GF-D8 (cell line): ENCODE data around the gene MPZL3.
"Not testable (repeated sequence)": the region's sequence is repeated elsewhere in the genome, so short reads cannot be mapped to it uniquely, and the experiment has no call there.

Experiments used
- DNase-seq: peaks from one replicate; lab custom pipeline; 2025; lab: John Stamatoyannopoulos, UW

Gene MPZL3

GRCh38 chr11:118184784-118185579 is 67.2 kb downstream of the MPZL3 start:
- no peak for DNase-seq

GRCh38 chr11:118183691-118184090 is 68.5 kb downstream of the MPZL3 start:
- not testable (repeated sequence) for DNase-seq

- no peak for DNase-seq
Measured at GRCh38 chr11:118180300-118180703, 71.9 kb downstream of the MPZL3 start.

- DNase-seq, result no peak
Measured at GRCh38 chr11:118176778-118177134, 75.4 kb downstream of the MPZL3 start.
